ENCODE measurements around the gene CARD19. TPM values are rescaled to one million over a fixed set of nuclear protein-coding genes. Genes with fewer than 3 reads are reported as not detected.

The CARD19 gene
- total and polyA plus RNA-seq, 2 experiments from 2014 or later: 54.1 to 69.5 TPM

DNA sequence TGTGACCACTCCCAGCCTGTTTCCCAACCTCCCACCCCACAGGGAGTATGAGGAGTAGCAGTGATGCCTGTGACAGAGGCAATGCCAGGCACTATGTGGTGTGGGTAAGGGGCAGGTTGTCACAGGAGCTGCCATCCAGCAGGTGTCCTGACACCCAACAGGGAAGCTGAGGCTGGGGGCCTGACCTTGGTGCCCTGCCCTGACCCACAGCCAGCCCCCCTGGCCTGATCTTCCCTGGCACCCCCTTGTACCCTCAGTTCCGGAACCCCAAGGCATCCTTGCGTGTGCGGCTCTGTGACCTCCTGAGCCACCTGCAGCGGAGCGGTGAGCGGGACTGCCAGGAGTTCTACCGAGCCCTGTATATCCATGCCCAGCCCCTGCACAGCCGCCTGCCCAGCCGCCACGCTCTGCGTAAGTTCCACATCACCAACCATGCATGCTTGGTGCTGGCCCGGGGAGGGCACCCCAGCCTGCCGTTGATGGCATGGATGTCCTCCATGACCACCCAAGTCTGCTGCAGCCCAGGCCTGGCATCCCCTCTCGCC lies 14.4 kb downstream of the CARD19 start:
- Histone ChIP-seq H2AFZ (no peak overlapping the region), H3K9me3 (ENCODE audit: low read depth) (no peaks in the 10 kb centered on the region), H3K36me3 (ENCODE audit: low read depth) (no peaks in the 10 kb centered on the region), H3K27me3 (replicated peaks; ENCODE audit: insufficient read depth) (no peaks in the 10 kb centered on the region), H3K79me2 (ENCODE audit: insufficient read depth) (peaks cover 36% of the 10 kb centered on the region), H3K9ac (no peak overlapping the region), H3F3A (ENCODE audit: insufficient read depth) (no peaks in the 10 kb centered on the region), H3K4me2 (ENCODE audit: unreplicated experiment) (no peak overlapping the region), H3K4me3 (no peak overlapping the region), H3K4me1 (ENCODE audit: insufficient read depth) (no peaks in the 10 kb centered on the region), H4K20me1 (ENCODE audit: insufficient read depth) (no peaks in the 10 kb centered on the region; the same call in 1 of the 2 replicates), H3K9me2 (ENCODE audit: insufficient read depth) (no peaks in the 10 kb centered on the region), H3K27ac (no peak overlapping the region)
- WGBS, 2 experiments (ENCODE audit: low coverage in 1 of 2, low lambda C conversion rate in 2 of 2, missing lambda C conversion rate in 2 of 2): 92 to 95% methylated on average over 14 of the region's 14 CpGs
- in situ Hi-C loops (cut with MboI): no loop called here
- TF ChIP-seq EZH2phosphoT487 (IDR thresholded peaks at IDR 0.05; ENCODE audit: insufficient read depth, low read depth): no peak
- TF ChIP-seq EZH2 (IDR thresholded peaks at IDR 0.05; ENCODE audit: insufficient read depth, poor library complexity, severe bottlenecking): no peak
- no peak for DNase-seq

DNA sequence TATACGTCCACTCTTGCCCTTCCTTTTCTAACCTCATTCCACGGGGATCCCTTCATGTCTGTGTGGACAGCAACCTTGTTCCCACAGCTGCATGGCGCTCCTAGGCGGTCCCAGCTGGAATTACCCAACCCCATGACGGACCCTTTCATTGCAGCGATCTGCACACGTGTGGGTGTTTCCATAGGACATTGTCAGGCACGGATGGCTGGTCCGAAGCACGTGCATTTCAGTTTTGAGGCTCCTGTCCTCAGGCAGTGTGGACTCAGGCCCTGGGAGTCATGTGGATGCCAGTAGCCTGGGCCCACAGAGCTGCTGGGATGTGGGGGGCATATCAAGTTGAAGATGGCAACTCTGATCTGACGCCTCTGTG lies 15.0 kb downstream of the CARD19 start:
- H3K79me2 ChIP-seq (ENCODE audit: insufficient read depth): peaks cover 30% of the 10 kb centered on the region
- no peak overlapping the region for H3K27ac ChIP-seq
- in situ Hi-C loops (cut with MboI): no loop called here
- H3K9me3 ChIP-seq (ENCODE audit: low read depth): no peaks in the 10 kb centered on the region
- WGBS, 2 experiments (ENCODE audit: low coverage in 1 of 2, low lambda C conversion rate in 2 of 2, missing lambda C conversion rate in 2 of 2): 88% methylated on average over 11 of the region's 11 CpGs
- TF ChIP-seq EZH2 (IDR thresholded peaks at IDR 0.05; ENCODE audit: insufficient read depth, poor library complexity, severe bottlenecking) (no peak), EZH2phosphoT487 (IDR thresholded peaks at IDR 0.05; ENCODE audit: insufficient read depth, low read depth) (no peak)
- H2AFZ ChIP-seq: no peak overlapping the region
- no peak overlapping the region for H3K4me3 ChIP-seq
- no peaks in the 10 kb centered on the region for H3K27me3 ChIP-seq (replicated peaks; ENCODE audit: insufficient read depth)
- no peaks in the 10 kb centered on the region for H3K9me2 ChIP-seq (ENCODE audit: insufficient read depth)
- no peaks in the 10 kb centered on the region for H3K4me1 ChIP-seq (ENCODE audit: insufficient read depth)
- no peak overlapping the region for H3K9ac ChIP-seq
- H3F3A ChIP-seq (ENCODE audit: insufficient read depth): no peaks in the 10 kb centered on the region
- no peak overlapping the region for H3K4me2 ChIP-seq (ENCODE audit: unreplicated experiment)
- no peaks in the 10 kb centered on the region; the same call in 1 of the 2 replicates for H4K20me1 ChIP-seq (ENCODE audit: insufficient read depth)
- DNase-seq: no peak
- no peaks in the 10 kb centered on the region for H3K36me3 ChIP-seq (ENCODE audit: low read depth)

DNA sequence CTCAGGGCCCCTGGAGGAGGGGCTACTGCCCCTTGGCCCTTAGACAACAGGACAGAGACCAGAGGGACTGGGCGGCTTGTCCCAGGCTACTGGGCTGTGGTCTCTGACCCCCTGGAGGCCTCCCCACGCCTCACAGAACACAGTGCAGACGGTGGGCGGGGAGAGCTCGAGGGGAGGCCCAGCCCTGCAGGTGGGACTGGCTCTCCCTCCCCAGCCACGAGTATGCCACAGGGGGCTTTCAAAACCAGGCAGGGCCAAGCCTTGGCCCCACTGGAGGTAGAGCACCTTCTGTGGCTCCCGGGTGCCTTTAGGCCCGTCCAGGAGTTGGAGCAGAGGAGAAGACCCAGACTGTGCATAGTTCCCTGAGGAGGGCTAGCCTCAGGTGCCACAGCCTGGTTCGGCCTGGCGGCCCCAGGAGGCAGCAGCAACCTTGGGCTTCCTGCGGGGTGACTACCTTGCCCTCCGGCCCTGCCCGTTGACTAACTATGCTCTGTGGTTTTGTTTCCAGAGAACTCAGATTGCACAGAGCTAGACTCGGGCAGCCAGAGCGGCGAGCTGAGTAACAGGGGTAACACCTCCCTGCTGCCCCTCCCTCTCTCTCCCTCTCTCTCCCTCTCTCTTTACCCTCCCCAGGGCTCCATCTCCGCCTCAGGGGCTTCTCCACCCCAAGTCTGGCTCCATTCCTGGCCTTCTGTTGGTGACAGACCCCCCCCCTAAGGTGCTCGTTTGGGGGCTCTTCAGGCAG lies 15.5 kb downstream of the CARD19 start:
- 80 to 86% methylated on average over 14 to 17 of the region's 18 CpGs for WGBS, 2 experiments (ENCODE audit: low coverage in 1 of 2, low lambda C conversion rate in 2 of 2, missing lambda C conversion rate in 2 of 2)
- Histone ChIP-seq H3K4me1 (ENCODE audit: insufficient read depth) (peaks cover 4% of the 10 kb centered on the region; the same call in 1 of the 2 replicates), H3F3A (ENCODE audit: insufficient read depth) (no peaks in the 10 kb centered on the region), H4K20me1 (ENCODE audit: insufficient read depth) (no peaks in the 10 kb centered on the region), H3K4me3 (no peak overlapping the region), H3K36me3 (ENCODE audit: low read depth) (no peaks in the 10 kb centered on the region), H3K27me3 (replicated peaks; ENCODE audit: insufficient read depth) (no peaks in the 10 kb centered on the region), H3K9me3 (ENCODE audit: low read depth) (no peaks in the 10 kb centered on the region), H2AFZ (no peak overlapping the region), H3K27ac (no peak overlapping the region), H3K4me2 (ENCODE audit: unreplicated experiment) (no peak overlapping the region), H3K79me2 (ENCODE audit: insufficient read depth) (peaks cover 24% of the 10 kb centered on the region), H3K9me2 (ENCODE audit: insufficient read depth) (no peaks in the 10 kb centered on the region), H3K9ac (no peak overlapping the region)
- DNase-seq: no peak
- TF ChIP-seq EZH2 (IDR thresholded peaks at IDR 0.05; ENCODE audit: insufficient read depth, poor library complexity, severe bottlenecking) (no peak), EZH2phosphoT487 (IDR thresholded peaks at IDR 0.05; ENCODE audit: insufficient read depth, low read depth) (no peak)
- in situ Hi-C loops (cut with MboI): no loop called here

DNA sequence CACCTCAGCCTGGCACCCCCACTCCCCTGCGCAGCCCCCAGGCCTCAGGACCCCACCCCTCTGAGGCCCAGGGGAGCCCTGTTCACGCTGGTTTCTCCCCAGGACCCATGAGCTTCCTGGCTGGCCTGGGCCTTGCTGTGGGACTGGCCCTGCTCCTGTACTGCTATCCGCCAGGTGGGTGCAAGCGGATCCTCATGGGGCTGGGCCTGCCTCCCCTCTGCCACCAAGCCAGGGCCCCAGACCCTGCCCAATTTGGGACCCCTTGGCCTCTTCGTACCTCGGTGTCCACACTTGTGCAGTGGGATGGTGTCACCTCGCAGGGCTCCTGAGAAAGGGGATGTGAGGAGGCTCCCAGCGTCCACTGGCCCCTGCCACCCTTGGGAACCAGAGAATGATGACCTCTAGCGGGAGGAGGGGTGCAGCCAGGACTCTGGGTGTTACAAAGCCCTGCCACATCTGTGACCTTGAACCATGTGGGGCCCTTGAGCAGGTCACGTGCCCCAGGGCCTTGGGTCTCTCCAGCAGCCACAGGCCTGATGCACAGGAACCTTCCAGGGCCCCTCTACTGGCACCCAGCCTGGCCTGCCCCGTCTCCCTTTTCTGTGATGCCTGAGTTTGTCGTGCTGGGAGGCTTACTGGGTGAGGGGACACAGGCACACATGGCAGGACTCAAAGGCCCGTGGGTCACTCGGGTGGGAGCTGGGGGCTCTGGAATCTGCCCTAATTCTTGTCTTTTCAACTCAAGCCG lies 16.3 kb downstream of the CARD19 start:
- H3K27me3 ChIP-seq (replicated peaks; ENCODE audit: insufficient read depth): no peaks in the 10 kb centered on the region
- no peak overlapping the region for H3K9ac ChIP-seq
- H3F3A ChIP-seq (ENCODE audit: insufficient read depth): no peaks in the 10 kb centered on the region
- in situ Hi-C loops (cut with MboI): no loop called here
- no peak overlapping the region for H3K4me3 ChIP-seq
- no peaks in the 10 kb centered on the region for H3K9me3 ChIP-seq (ENCODE audit: low read depth)
- peaks cover 4% of the 10 kb centered on the region; the same call in 1 of the 2 replicates for H3K4me1 ChIP-seq (ENCODE audit: insufficient read depth)
- TF ChIP-seq EZH2 (IDR thresholded peaks at IDR 0.05; ENCODE audit: insufficient read depth, poor library complexity, severe bottlenecking) (no peak), EZH2phosphoT487 (IDR thresholded peaks at IDR 0.05; ENCODE audit: insufficient read depth, low read depth) (no peak)
- no peaks in the 10 kb centered on the region for H3K36me3 ChIP-seq (ENCODE audit: low read depth)
- H3K79me2 ChIP-seq (ENCODE audit: insufficient read depth): peaks cover 17% of the 10 kb centered on the region
- H4K20me1 ChIP-seq (ENCODE audit: insufficient read depth): no peaks in the 10 kb centered on the region
- H3K4me2 ChIP-seq (ENCODE audit: unreplicated experiment): no peak overlapping the region
- no peak for DNase-seq
- no peaks in the 10 kb centered on the region for H3K9me2 ChIP-seq (ENCODE audit: insufficient read depth)
- no peak overlapping the region for H3K27ac ChIP-seq
- 90 to 94% methylated on average over 14 to 15 of the region's 15 CpGs for WGBS, 2 experiments (ENCODE audit: low coverage in 1 of 2, low lambda C conversion rate in 2 of 2, missing lambda C conversion rate in 2 of 2)
- H2AFZ ChIP-seq: no peak overlapping the region
